Large intestine (tissue), 12 donors: ENCODE measurements around the gene DUSP15. TPM values are rescaled to one million over a fixed set of nuclear protein-coding genes. Genes with fewer than 3 reads are reported as not detected.
"Not testable (repeated sequence)": the region's sequence is repeated elsewhere in the genome, so short reads cannot be mapped to it uniquely, and the experiment has no call there.

Source experiments
- DNase-seq, 2 donors: peaks; one replicate each; pipeline versions ENCODE4 v3.0.0 to v3.0.0-alpha.2; 2013
- H3K27ac ChIP-seq: one replicate; pipeline ENCODE4 v1.5.1; 2013; ENCODE audit warnings: low read length
- H3K27me3 ChIP-seq: 2 replicates; pipeline ENCODE4 v1.6.1; 2013; ENCODE audit warnings: low read length; ENCODE audit not compliant: control insufficient read depth, insufficient read depth
- H3K36me3 ChIP-seq: 2 replicates; pipeline ENCODE4 v1.6.1; 2013; ENCODE audit warnings: low read length; ENCODE audit not compliant: control insufficient read depth, insufficient read depth
- H3K4me1 ChIP-seq: one replicate; pipeline ENCODE4 v1.6.1; 2013; ENCODE audit warnings: low read length; ENCODE audit not compliant: control insufficient read depth, insufficient read depth
- H3K4me3 ChIP-seq: one replicate; pipeline ENCODE4 v1.5.1; 2013; ENCODE audit warnings: low read length
- H3K9me3 ChIP-seq: one replicate; pipeline ENCODE4 v1.6.1; 2013; ENCODE audit warnings: mild to moderate bottlenecking, low read depth, low read length, moderate library complexity; ENCODE audit not compliant: control insufficient read depth
- WGBS: methylation state at CpG from one replicate; pipeline ENCODE4 v1.1.5; 2013; ENCODE audit warnings: low lambda C conversion rate; ENCODE audit not compliant: insufficient coverage; 5-methylcytosine and 5-hydroxymethylcytosine counted together
- long read RNA-seq, 11 donors: transcript quantifications; one replicate each; lab custom pipeline, GENCODE V29; 2026
- polyA plus RNA-seq: library from polyadenylated mRNA; unstranded; fragments of 120-200 nt; gene quantifications from one replicate; pipeline ENCODE4 v1.2.1, GENCODE V29; 2013

DUSP15 gene, protein sequence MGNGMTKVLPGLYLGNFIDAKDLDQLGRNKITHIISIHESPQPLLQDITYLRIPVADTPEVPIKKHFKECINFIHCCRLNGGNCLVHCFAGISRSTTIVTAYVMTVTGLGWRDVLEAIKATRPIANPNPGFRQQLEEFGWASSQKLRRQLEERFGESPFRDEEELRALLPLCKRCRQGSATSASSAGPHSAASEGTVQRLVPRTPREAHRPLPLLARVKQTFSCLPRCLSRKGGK
- polyA plus RNA-seq, result 11.2 TPM
- long read RNA-seq, donor 1, partial matches to known transcripts, result 0 of 6 reads
- long read RNA-seq, donor 1, other reads (novel, unspliced or antisense), result 0 of 6 reads
- long read RNA-seq, donor 2, transcript DUSP15-202 (7 exons, 1,454 nt), result major isoform, 12 of 12 reads
- long read RNA-seq, donor 2, partial matches to known transcripts, result 0 of 12 reads
- long read RNA-seq, donor 2, other reads (novel, unspliced or antisense), result 0 of 12 reads
- long read RNA-seq, donor 3, transcript DUSP15-202 (7 exons, 1,454 nt), result major isoform, 10 of 22 reads
- long read RNA-seq, donor 3, partial matches to known transcripts, result 12 of 22 reads
- long read RNA-seq, donor 3, other reads (novel, unspliced or antisense), result 0 of 22 reads
- long read RNA-seq, donor 4, partial matches to known transcripts, result 0 of 3 reads
- long read RNA-seq, donor 4, other reads (novel, unspliced or antisense), result 0 of 3 reads
- long read RNA-seq, donor 5, partial matches to known transcripts, result 0 of 2 reads
- long read RNA-seq, donor 5, other reads (novel, unspliced or antisense), result 0 of 2 reads
- long read RNA-seq, donor 6, transcript DUSP15-202 (7 exons, 1,454 nt), result major isoform, 8 of 9 reads
- long read RNA-seq, donor 6, partial matches to known transcripts, result 0 of 9 reads
- long read RNA-seq, donor 6, other reads (novel, unspliced or antisense), result 0 of 9 reads
- long read RNA-seq, donor 7, partial matches to known transcripts, result 0 of 1 reads
- long read RNA-seq, donor 7, other reads (novel, unspliced or antisense), result 0 of 1 reads
- long read RNA-seq, donor 8, transcript DUSP15-202 (7 exons, 1,454 nt), result major isoform, 5 of 5 reads
- long read RNA-seq, donor 8, partial matches to known transcripts, result 0 of 5 reads
- long read RNA-seq, donor 8, other reads (novel, unspliced or antisense), result 0 of 5 reads
- long read RNA-seq, donor 9, partial matches to known transcripts, result 0 of 5 reads
- long read RNA-seq, donor 9, other reads (novel, unspliced or antisense), result 0 of 5 reads
- long read RNA-seq, donor 10, transcript DUSP15-202 (7 exons, 1,454 nt), result major isoform, 5 of 6 reads
- long read RNA-seq, donor 10, partial matches to known transcripts, result 0 of 6 reads
- long read RNA-seq, donor 10, other reads (novel, unspliced or antisense), result 0 of 6 reads
- long read RNA-seq, donor 11, partial matches to known transcripts, result 0 of 4 reads
- long read RNA-seq, donor 11, other reads (novel, unspliced or antisense), result 0 of 4 reads

DNA sequence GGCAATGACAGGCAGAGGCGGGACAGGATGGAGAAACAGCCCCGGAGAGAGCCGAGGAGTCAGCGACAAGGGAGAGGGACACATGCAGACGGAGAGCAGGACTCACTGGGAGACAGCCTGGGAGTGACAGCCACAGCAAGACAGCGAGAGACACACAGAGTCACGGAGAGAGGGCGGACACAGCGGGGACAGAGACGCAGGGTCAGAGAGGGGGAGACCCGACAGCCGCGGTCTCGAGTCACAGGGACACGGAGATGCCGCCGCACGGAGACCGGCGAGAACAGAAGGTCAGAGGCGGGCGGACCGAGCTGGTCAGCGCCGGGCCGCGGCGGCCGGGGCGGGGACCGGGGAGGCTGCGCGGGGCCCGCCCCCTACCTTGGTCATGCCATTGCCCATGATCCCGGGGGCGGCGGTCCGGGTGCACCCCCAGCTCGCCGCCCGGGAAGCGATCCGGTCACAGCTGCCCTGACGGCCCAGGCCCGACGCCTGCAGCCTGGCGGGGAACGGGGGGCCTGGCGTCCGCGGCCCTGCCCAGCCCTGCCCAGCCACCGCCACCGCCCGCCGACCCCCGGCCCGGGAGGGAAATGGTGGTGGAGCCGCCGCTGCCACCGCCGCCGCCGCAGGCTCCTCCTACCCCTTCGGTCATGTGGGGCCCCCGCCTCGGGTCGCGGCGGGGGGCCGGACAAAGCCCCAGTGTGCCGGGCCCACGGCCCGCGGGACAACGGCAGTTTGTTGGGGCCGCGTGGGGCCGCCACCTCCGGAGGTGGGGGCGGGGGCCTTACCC lies at the start of gene DUSP15, which contains the start of gene TTLL9:
Gene DUSP15 (minus strand): TSS at position 586 of the 784 bp plus-strand sequence. CDS start 190 bp downstream, at position 396.
Gene TTLL9 (plus strand): TSS at position 693 of the 784 bp plus-strand sequence. CDS start 493 bp downstream, outside the sequence.
- WGBS, result no CpG with 5 or more reads among the region's 80 CpGs
- H3K27me3 ChIP-seq, result no peaks in the 10 kb centered on the region
- peaks cover 6% of the 10 kb centered on the region for H3K36me3 ChIP-seq
- H3K27ac ChIP-seq, result peak within 1 kb of the TSS; percentile 54
- DNase-seq, result peak; percentile 25 to 71
- peak within 1 kb of the TSS; percentile 60 for H3K4me3 ChIP-seq
- no peaks in the 10 kb centered on the region for H3K9me3 ChIP-seq
- peaks cover 15% of the 10 kb centered on the region for H3K4me1 ChIP-seq

- no CpG with 5 or more reads among the region's 6 CpGs for WGBS
- no peaks in the 10 kb centered on the region for H3K27me3 ChIP-seq
- H3K36me3 ChIP-seq, result no peaks in the 10 kb centered on the region
- no peak for DNase-seq
- peaks cover 28% of the 10 kb centered on the region for H3K4me1 ChIP-seq
- H3K4me3 ChIP-seq, result no peak overlapping the region
- no peaks in the 10 kb centered on the region for H3K9me3 ChIP-seq
- no peak overlapping the region for H3K27ac ChIP-seq
Measured at GRCh38 chr20:31919410-31920155, 49.3 kb upstream of the DUSP15 start.

GRCh38 chr20:31918466-31919105 lies 48.3 kb upstream of the DUSP15 start:
- WGBS, result 40% methylated on average over 1 of the region's 7 CpGs
- peak overlapping the region; percentile 72 for H3K27ac ChIP-seq

GRCh38 chr20:31917962-31918412 lies 47.7 kb upstream of the DUSP15 start:
- H3K4me3 ChIP-seq, H3K27me3 ChIP-seq, H3K36me3 ChIP-seq, H3K9me3 ChIP-seq: not testable (repeated sequence)
- Histone ChIP-seq H3K4me1 (peaks cover 28% of the 10 kb centered on the region), H3K27ac (peak overlapping the region; percentile 72)
- WGBS, result no CpG with 5 or more reads among the region's 7 CpGs
- peak; percentile 14 to 65 for DNase-seq

More at GRCh38 chr20:31918466-31919105, 48.3 kb upstream of the DUSP15 start:
- peaks cover 28% of the 10 kb centered on the region for H3K4me1 ChIP-seq
- H3K27me3 ChIP-seq, result no peaks in the 10 kb centered on the region
- no peaks in the 10 kb centered on the region for H3K36me3 ChIP-seq
- DNase-seq, result no peak
- H3K4me3 ChIP-seq, result no peak overlapping the region
- H3K9me3 ChIP-seq, result no peaks in the 10 kb centered on the region

GRCh38 chr20:31916708-31917107 lies 46.4 kb upstream of the DUSP15 start:
- Histone ChIP-seq H3K4me3 (no peak overlapping the region), H3K27me3 (no peaks in the 10 kb centered on the region), H3K27ac (no peak overlapping the region), H3K4me1 (peaks cover 28% of the 10 kb centered on the region), H3K9me3 (no peaks in the 10 kb centered on the region), H3K36me3 (no peaks in the 10 kb centered on the region)
- no peak for DNase-seq
- 100% methylated on average over 1 of the region's 4 CpGs for WGBS

DNA sequence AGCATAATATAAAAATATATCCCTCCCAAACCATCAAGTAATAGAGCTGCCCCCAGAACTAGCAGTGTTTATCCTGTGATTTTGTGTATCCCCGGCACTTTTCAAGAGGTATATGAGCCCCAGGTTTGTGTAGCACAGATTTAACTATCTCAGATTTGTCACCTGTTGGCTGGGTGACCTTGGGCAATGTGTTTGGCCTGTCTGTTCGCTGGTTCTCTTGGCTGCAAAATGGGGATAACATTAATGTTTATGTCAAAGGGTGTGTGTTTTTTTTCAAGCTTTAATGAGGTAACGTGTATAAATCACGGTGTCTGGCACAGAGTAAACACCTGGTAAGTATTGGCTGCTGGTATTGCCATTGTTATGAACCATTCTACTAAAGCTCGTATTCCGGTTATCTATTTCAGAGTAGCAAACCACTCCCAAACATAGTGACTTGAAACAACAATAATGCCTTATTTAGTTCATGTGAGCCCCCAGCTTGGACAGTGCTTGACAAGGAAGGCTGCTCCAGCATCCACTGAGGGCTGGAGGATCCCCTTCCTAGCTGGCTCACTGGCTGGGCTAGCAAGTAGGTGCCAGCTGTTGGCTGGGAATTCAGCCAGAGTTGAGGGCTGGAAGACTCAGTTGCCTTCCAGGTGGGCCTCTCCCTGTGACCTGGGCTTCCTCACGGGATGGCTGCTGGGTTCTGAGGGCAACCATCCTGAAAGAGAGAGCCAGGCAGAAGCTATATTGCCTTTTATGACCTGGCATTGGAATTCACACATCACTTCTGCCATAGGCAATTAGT lies 45.4 kb upstream of the DUSP15 start:
- no CpG with 5 or more reads among the region's 7 CpGs for WGBS
- H3K4me1 ChIP-seq, result peaks cover 26% of the 10 kb centered on the region
- DNase-seq, result no peak

GRCh38 chr20:31914170-31914569 lies 43.8 kb upstream of the DUSP15 start:
- DNase-seq, result no peak

More for the DNA sequence above, 45.4 kb upstream of the DUSP15 start:
- Histone ChIP-seq H3K36me3 (no peaks in the 10 kb centered on the region), H3K9me3 (no peaks in the 10 kb centered on the region), H3K27me3 (no peaks in the 10 kb centered on the region), H3K27ac (no peak overlapping the region), H3K4me3 (no peak overlapping the region)

More at GRCh38 chr20:31914170-31914569, 43.8 kb upstream of the DUSP15 start:
- no peak overlapping the region for H3K27ac ChIP-seq
- H3K36me3 ChIP-seq, result no peaks in the 10 kb centered on the region
- H3K9me3 ChIP-seq, result no peaks in the 10 kb centered on the region
- no peak overlapping the region for H3K4me3 ChIP-seq
- no peaks in the 10 kb centered on the region for H3K27me3 ChIP-seq
- peaks cover 14% of the 10 kb centered on the region for H3K4me1 ChIP-seq
- WGBS, result 88% methylated on average over 4 of the region's 5 CpGs
